GM12874 (cell line): ENCODE measurements around the gene HMCES.

Experiments
- TF ChIP-seq, protein P1 (sequence below): IDR thresholded peaks from 2 replicates; pipeline ENCODE4 v1.5.1; 2011; ENCODE audit warnings: low read depth, mild to moderate bottlenecking, control low read depth, low read length, moderate library complexity; ENCODE audit not compliant: insufficient read depth

Gene HMCES

GRCh38 chr3:129288446-129288845 lies 9.8 kb downstream of the HMCES start:
- TF ChIP-seq, protein P1, sequence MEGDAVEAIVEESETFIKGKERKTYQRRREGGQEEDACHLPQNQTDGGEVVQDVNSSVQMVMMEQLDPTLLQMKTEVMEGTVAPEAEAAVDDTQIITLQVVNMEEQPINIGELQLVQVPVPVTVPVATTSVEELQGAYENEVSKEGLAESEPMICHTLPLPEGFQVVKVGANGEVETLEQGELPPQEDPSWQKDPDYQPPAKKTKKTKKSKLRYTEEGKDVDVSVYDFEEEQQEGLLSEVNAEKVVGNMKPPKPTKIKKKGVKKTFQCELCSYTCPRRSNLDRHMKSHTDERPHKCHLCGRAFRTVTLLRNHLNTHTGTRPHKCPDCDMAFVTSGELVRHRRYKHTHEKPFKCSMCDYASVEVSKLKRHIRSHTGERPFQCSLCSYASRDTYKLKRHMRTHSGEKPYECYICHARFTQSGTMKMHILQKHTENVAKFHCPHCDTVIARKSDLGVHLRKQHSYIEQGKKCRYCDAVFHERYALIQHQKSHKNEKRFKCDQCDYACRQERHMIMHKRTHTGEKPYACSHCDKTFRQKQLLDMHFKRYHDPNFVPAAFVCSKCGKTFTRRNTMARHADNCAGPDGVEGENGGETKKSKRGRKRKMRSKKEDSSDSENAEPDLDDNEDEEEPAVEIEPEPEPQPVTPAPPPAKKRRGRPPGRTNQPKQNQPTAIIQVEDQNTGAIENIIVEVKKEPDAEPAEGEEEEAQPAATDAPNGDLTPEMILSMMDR, result no peak

DNA sequence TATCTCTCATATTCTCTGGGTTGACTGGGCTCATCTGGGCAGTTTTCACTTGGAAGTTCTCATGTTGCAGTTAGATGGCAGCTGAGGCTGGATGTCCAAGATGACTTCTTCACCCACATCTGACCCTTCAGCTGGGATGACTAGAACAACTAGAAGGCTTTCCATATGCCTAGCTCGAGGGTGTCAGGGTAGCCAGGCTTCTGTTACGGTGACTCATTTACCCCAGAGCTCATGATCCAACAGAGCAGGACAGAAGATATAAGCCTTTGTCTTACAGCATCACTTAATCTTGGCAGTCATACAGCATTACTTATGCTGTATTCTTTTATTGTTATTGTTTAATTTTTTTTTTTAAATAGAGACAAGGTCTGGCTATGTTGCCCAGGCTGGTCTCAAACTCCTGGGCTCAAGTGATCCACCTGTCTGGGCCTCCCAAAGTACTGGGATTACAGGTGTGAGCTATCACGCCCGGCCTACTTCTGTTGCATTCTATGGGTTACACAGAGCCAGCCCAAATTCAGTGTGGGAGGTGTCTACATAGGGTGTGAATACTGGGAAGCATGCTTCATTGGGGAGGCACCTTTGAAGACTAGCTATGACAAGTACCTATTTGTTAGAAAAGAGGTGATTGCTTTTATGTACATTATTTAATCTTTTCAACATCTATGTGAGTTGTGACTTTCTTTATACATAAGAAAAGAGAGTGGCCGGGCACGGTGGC lies 10.7 kb downstream of the HMCES start:
- TF ChIP-seq, protein P1, result no peak

- TF ChIP-seq, protein P1, result no peak
Observed at GRCh38 chr3:129291236-129291886, 12.7 kb downstream of the HMCES start.

GRCh38 chr3:129295286-129295685 lies 16.6 kb downstream of the HMCES start:
- TF ChIP-seq, protein P1, result no peak

- TF ChIP-seq, protein P1, result no peak
Observed at GRCh38 chr3:129304146-129304961, 25.7 kb downstream of the HMCES start.

DNA sequence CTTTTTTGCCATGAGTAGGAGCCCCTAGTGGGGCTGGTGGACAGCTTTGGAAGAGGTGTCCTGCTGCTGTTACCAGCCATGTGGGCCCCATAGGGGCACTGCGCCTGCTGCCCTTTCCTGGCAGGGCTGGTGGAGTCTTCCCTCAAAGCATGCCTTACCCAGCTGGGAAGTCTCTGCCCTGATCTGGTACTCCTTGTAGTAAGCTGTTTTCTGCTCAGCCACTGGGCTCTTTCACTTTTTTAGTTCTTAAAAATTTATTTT lies 26.2 kb downstream of the HMCES start:
- TF ChIP-seq, protein P1, result no peak

DNA sequence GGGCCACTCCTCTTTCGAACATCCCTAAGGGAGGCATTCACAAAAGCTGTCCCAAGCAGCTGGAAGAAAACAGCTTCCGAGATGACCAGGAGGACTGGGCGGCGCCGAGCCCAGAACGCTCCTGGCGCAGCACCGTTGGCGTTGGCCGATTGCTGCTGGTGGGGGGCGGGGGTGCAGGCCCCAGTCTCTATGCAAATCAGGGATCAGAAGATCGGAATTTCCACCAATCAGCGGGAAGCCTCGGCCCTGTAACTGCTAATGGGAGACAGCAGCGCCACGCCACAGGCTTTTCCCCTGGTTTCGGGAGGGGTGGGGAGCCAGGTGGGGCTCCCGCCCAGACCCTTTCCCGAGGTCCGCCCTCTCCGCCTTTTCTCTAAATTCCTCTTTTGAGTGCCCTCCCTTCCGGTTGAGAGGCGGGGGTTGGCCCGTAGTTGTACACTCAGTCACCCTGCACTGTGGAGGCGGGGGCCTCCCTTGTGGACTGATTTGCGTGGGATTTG lies 27.0 kb downstream of the HMCES start:
- TF ChIP-seq, protein P1, result no peak
